H1 (cell line): Measurements from ENCODE around the gene SGK1. TPM values are rescaled to one million over a fixed set of nuclear protein-coding genes. Genes with fewer than 3 reads are reported as not detected.

ENCODE experiments used
- CTCF ChIA-PET: fragments of 300-600 bp; sonication (Branson Sonifier 250); formaldehyde crosslinking; loops from one replicate; lab custom pipeline; 2021; ENCODE audit not compliant: partially characterized antibody; lab: Charles Lee
- POLR2A ChIA-PET: fragments of 300-600 bp; sonication (Branson Sonifier 250); formaldehyde crosslinking; loops from one replicate; lab custom pipeline; 2021; ENCODE audit warnings: inconsistent platforms; ENCODE audit not compliant: partially characterized antibody; lab: Charles Lee
- DNase-seq, 2 experiments: peaks; one replicate each; pipeline versions ENCODE4 v3.0.0 to v3.0.0-alpha.2; 2010 to 2022; ENCODE audit warnings: low spot score in 2 of 2, low read depth in 1 of 2, mixed read lengths in 1 of 2
- FAIRE-seq: peaks from 2 replicates; lab custom pipeline; 2011; peaks lifted over from hg19 to GRCh38; lab: Jason Lieb, UNC
- H2AFZ ChIP-seq: 2 replicates; pipeline ENCODE4 v1.8.1; 2012; ENCODE audit warnings: low read length, inconsistent platforms
- H2AK5ac ChIP-seq: 2 replicates; pipeline ENCODE4 v1.6.1; 2013; ENCODE audit warnings: low read depth, low read length
- H2BK120ac ChIP-seq: replicated peaks from 2 replicates; pipeline ENCODE3; 2013; ENCODE audit warnings: low read depth, low read length, inconsistent platforms
- H2BK12ac ChIP-seq: 2 replicates; pipeline ENCODE4 v1.6.1; 2013; ENCODE audit warnings: low read depth, low read length
- H2BK15ac ChIP-seq: 2 replicates; pipeline ENCODE4 v1.6.1; 2013; ENCODE audit warnings: low read length
- H2BK20ac ChIP-seq: 2 replicates; pipeline ENCODE4 v1.6.1; 2013; ENCODE audit warnings: low read length
- H2BK5ac ChIP-seq: 2 replicates; pipeline ENCODE4 v1.6.1; 2013; ENCODE audit warnings: low read depth, low read length
- H3K14ac ChIP-seq: 2 replicates; pipeline ENCODE4 v1.6.1; 2013; ENCODE audit warnings: inconsistent platforms; ENCODE audit not compliant: insufficient read length
- H3K18ac ChIP-seq: 2 replicates; pipeline ENCODE4 v1.6.1; 2013; ENCODE audit warnings: low read length; ENCODE audit errors: extremely low read depth
- H3K23ac ChIP-seq: 2 replicates; pipeline ENCODE4 v1.6.1; 2013; ENCODE audit warnings: inconsistent platforms; ENCODE audit not compliant: insufficient read length
- H3K23me2 ChIP-seq: 2 replicates; pipeline ENCODE4 v1.6.1; 2013; ENCODE audit warnings: low read depth, low read length
- H3K27ac ChIP-seq: 2 replicates; pipeline ENCODE4 v1.6.1; 2011; ENCODE audit warnings: low read depth, low read length, inconsistent platforms
- H3K27me3 ChIP-seq, 4 experiments: replicated peaks in 1 of 4; 1 replicate in 1 of 4; 2 replicates in 3 of 4; pipeline versions ENCODE4 v1.6.1 to v1.8.1; 2011 to 2013; ENCODE audit warnings: low read length in 3 of 4, mild to moderate bottlenecking in 3 of 4, inconsistent platforms in 2 of 4, mixed read lengths in 2 of 4, moderate library complexity in 1 of 4; ENCODE audit not compliant: control insufficient read depth in 3 of 4, insufficient read depth in 3 of 4; ENCODE audit errors: extremely low read depth in 1 of 4
- H3K36me3 ChIP-seq, 4 experiments: 2 replicates each; pipeline versions ENCODE4 v1.6.1 to v1.8.1; 2011 to 2013; ENCODE audit warnings: mild to moderate bottlenecking in 4 of 4, low read length in 3 of 4, moderate library complexity in 2 of 4, control low read depth in 1 of 4, inconsistent platforms in 1 of 4; ENCODE audit not compliant: insufficient read depth in 4 of 4, control insufficient read depth in 2 of 4
- H3K4ac ChIP-seq: replicated peaks from 2 replicates; pipeline ENCODE3; 2013; ENCODE audit warnings: low read length, low read depth, mixed read lengths, inconsistent platforms; ENCODE audit not compliant: insufficient read length
- H3K4me1 ChIP-seq, 4 experiments: replicated peaks in 1 of 4; 1 replicate in 1 of 4; 2 replicates in 3 of 4; pipeline versions ENCODE4 v1.6.1 to v1.8.1; 2011 to 2013; ENCODE audit warnings: low read length in 3 of 4, inconsistent platforms in 2 of 4, mixed read lengths in 1 of 4; ENCODE audit not compliant: insufficient read depth in 4 of 4, control insufficient read depth in 3 of 4
- H3K4me2 ChIP-seq, 2 experiments: 2 replicates each; pipeline versions ENCODE4 v1.6.1 to v1.8.1; 2011 to 2013; ENCODE audit warnings: low read depth in 2 of 2, low read length in 2 of 2, control low read depth in 1 of 2, inconsistent platforms in 1 of 2, mild to moderate bottlenecking in 1 of 2; ENCODE audit not compliant: insufficient read depth in 1 of 2
- H3K4me3 ChIP-seq, 4 experiments: fragments of 200-600, 300-600 bp in 1 of 4; sonication (generic), shearing (Covaris generic), sonication (Bioruptor Twin) in 1 of 4; 2 replicates each; pipeline versions ENCODE4 v1.5.1 to v1.8.1; 2011 to 2016; ENCODE audit warnings: low read length in 4 of 4, low read depth in 3 of 4, control low read depth in 2 of 4, inconsistent platforms in 2 of 4, mild to moderate bottlenecking in 2 of 4, mixed read lengths in 1 of 4, moderate library complexity in 1 of 4; ENCODE audit not compliant: insufficient read depth in 2 of 4; ENCODE audit errors: extremely low read depth in 1 of 4
- H3K56ac ChIP-seq: replicated peaks from 2 replicates; pipeline ENCODE3; 2013; ENCODE audit warnings: low read depth, mild to moderate bottlenecking, mixed read lengths, low read length, inconsistent platforms; ENCODE audit not compliant: insufficient read length
- H3K79me1 ChIP-seq: 2 replicates; pipeline ENCODE4 v1.6.1; 2013; ENCODE audit warnings: low read depth, low read length, control low read depth
- H3K79me2 ChIP-seq, 2 experiments: 2 replicates each; pipeline versions ENCODE4 v1.6.1 to v1.8.1; 2012 to 2013; ENCODE audit warnings: low read length in 2 of 2, mild to moderate bottlenecking in 2 of 2, inconsistent platforms in 1 of 2; ENCODE audit not compliant: insufficient read depth in 2 of 2, control insufficient read depth in 1 of 2
- H3K9ac ChIP-seq, 4 experiments: replicated peaks in 1 of 4; 1 replicate in 1 of 4; 2 replicates in 3 of 4; pipeline versions ENCODE4 v1.6.1 to v1.8.1; 2011 to 2013; ENCODE audit warnings: low read depth in 3 of 4, low read length in 3 of 4, control low read depth in 2 of 4, mild to moderate bottlenecking in 2 of 4, moderate library complexity in 2 of 4, inconsistent platforms in 1 of 4; ENCODE audit errors: extremely low read depth in 1 of 4
- H3K9me3 ChIP-seq, 2 experiments: 2 replicates each; pipeline versions ENCODE4 v1.6.1 to v1.8.1; 2012 to 2013; ENCODE audit warnings: mild to moderate bottlenecking in 2 of 2, moderate library complexity in 2 of 2, control low read depth in 1 of 2, inconsistent platforms in 1 of 2, low read depth in 1 of 2, low read length in 1 of 2, mixed read lengths in 1 of 2; ENCODE audit not compliant: insufficient read depth in 2 of 2
- H4K20me1 ChIP-seq, 2 experiments: replicated peaks in 1 of 2; 2 replicates each; pipeline versions ENCODE3 to v1.8.1; 2011 to 2013; ENCODE audit warnings: inconsistent platforms in 2 of 2, low read length in 2 of 2, mild to moderate bottlenecking in 1 of 2; ENCODE audit not compliant: insufficient read depth in 2 of 2, control insufficient read depth in 1 of 2
- H4K5ac ChIP-seq: 2 replicates; pipeline ENCODE4 v1.6.1; 2013; ENCODE audit warnings: low read length, low read depth, mixed read lengths, inconsistent platforms; ENCODE audit not compliant: insufficient read length
- H4K8ac ChIP-seq: 2 replicates; pipeline ENCODE4 v1.8.0; 2013; ENCODE audit warnings: mild to moderate bottlenecking, moderate library complexity, low read length, inconsistent platforms; ENCODE audit not compliant: insufficient read depth; ENCODE audit errors: extremely low read depth
- H4K91ac ChIP-seq: replicated peaks from 2 replicates; pipeline ENCODE3; 2013; ENCODE audit warnings: low read length, mixed read lengths, inconsistent platforms; ENCODE audit not compliant: insufficient read length
- ATF3 ChIP-seq: IDR thresholded peaks from 2 replicates; pipeline ENCODE4 v1.6.1; 2011; ENCODE audit warnings: low read depth, mild to moderate bottlenecking, low read length; ENCODE audit not compliant: insufficient read depth
- E2F6 ChIP-seq: IDR thresholded peaks from 2 replicates; pipeline ENCODE4 v1.6.1; 2012; ENCODE audit warnings: inconsistent platforms
- HDAC6 ChIP-seq: IDR thresholded peaks from one replicate; pipeline ENCODE4 v1.7.1; 2012; ENCODE audit warnings: low read depth, mild to moderate bottlenecking, inconsistent platforms, low read length, moderate library complexity
- RNF2 ChIP-seq: fragments of 200-900, 300-1000 bp; sonication (generic); IDR thresholded peaks from 2 replicates; pipeline ENCODE4 v1.7.1; 2016; ENCODE audit warnings: borderline replicate concordance, low read depth, mild to moderate bottlenecking, antibody characterized with exemption, low read length; ENCODE audit not compliant: poor library complexity, severe bottlenecking; ENCODE audit errors: missing control alignments
- WGBS, 2 experiments: shearing (Covaris generic) in 1 of 2; methylation state at CpG; one replicate each; pipeline versions ENCODE4 v1.1.6 to v1.1.7; 2013 to 2015; ENCODE audit warnings: low lambda C conversion rate in 2 of 2, mixed read lengths in 2 of 2, inconsistent platforms in 1 of 2, low coverage in 1 of 2, missing lambda C conversion rate in 1 of 2; ENCODE audit not compliant: insufficient replicate concordance in 2 of 2, insufficient coverage in 1 of 2, insufficient read length in 1 of 2; ENCODE audit errors: extremely low coverage in 1 of 2, missing lambda C conversion rate in 1 of 2; 5-methylcytosine and 5-hydroxymethylcytosine counted together
- polyA plus RNA-seq, 7 experiments: library from polyadenylated mRNA; depleted of rRNA in 3 of 7; stranded (reverse) in 5 of 7; unstranded in 2 of 7; fragments of >200 nt in 5 of 7; fragments of 200-250 nt in 2 of 7; gene quantifications; 1 replicate in 5 of 7; 2 replicates in 1 of 7; 4 replicates in 1 of 7; pipeline versions ENCODE4 v1.2.1 to v1.2.3, GENCODE V29; 2011 to 2013; ENCODE audit warnings: missing spikeins in 2 of 7, mixed read lengths in 2 of 7
- total RNA-seq: library from RNA; stranded (reverse); fragmentation: NEBNext Ultra II Directional; extraction: Animal tissue kit (Norgen Biotek cat#: 25700); gene quantifications from 2 replicates; pipeline ENCODE4 v1.2.1, GENCODE V29; 2021

SGK1 gene
- total and polyA plus RNA-seq, 2 of the 8 experiments (the other 6 are each of a cell fraction or from before 2014, with no cell fraction given), result 14.5 to 18.4 TPM

- DNase-seq (no peak), FAIRE-seq (no peak)
- H3K9me3 ChIP-seq, result no peaks in the 10 kb centered on the region
- H2BK15ac ChIP-seq, result no peak overlapping the region
- peaks cover 4 to 8% (median 6%) of the 10 kb centered on the region in 4 experiments; a peak in 5 of 8 replicates for H3K36me3 ChIP-seq
- H3K9ac ChIP-seq, result no peak overlapping the region
- H3K4me2 ChIP-seq, result no peak overlapping the region; a peak in 1 of 4 replicates
- no peak overlapping the region for H2BK20ac ChIP-seq
- no peaks in the 10 kb centered on the region for H3K79me2 ChIP-seq
- no peak overlapping the region for H3K4me3 ChIP-seq
- H4K5ac ChIP-seq, result no peak overlapping the region
- H2BK12ac ChIP-seq, result no peak overlapping the region
- H3K4me1 ChIP-seq, result peaks cover 4 to 13% (median 8%) of the 10 kb centered on the region in 4 experiments; a peak in 6 of 7 replicates
- no peak overlapping the region for H4K8ac ChIP-seq
- peak overlapping the region; percentile 31 for H2BK120ac ChIP-seq
- H2BK5ac ChIP-seq, result no peak overlapping the region
- H3K23ac ChIP-seq, result no peak overlapping the region
- peaks cover 0 to 18% (median 12%) of the 10 kb centered on the region in 4 experiments; a peak in 6 of 7 replicates for H3K27me3 ChIP-seq
- H3K79me1 ChIP-seq, result no peaks in the 10 kb centered on the region
- WGBS, 2 experiments, result 88% methylated on average over 1 of the region's 1 CpG; no CpG with 5 or more reads in 1 of the 2 experiments
- TF ChIP-seq HDAC6, result no peak
- no peak for TF ChIP-seq ATF3
- TF ChIP-seq E2F6, result no peak
- no peak for TF ChIP-seq RNF2
- H3K27ac ChIP-seq, result no peak overlapping the region
- no peak overlapping the region for H4K91ac ChIP-seq
- ChIA-PET CTCF (interaction anchor here (0.6 to 3.4 kb wide), 18 partner anchors 9 to 706 kb away, joined by 3 to 20 read pairs (median 3); no protein-coding TSS in a partner anchor), POLR2A (interaction anchor here (0.7 to 1.4 kb wide), 4 partner anchors 11 to 789 kb away, joined by 3 to 4 read pairs (median 3); no protein-coding TSS in a partner anchor)
- no peak overlapping the region for H3K4ac ChIP-seq
- H3K23me2 ChIP-seq, result peaks cover 14% of the 10 kb centered on the region; the same call in 1 of the 2 replicates
- no peaks in the 10 kb centered on the region for H4K20me1 ChIP-seq
- no peak overlapping the region for H2AK5ac ChIP-seq
- no peak overlapping the region for H3K14ac ChIP-seq
- no peak overlapping the region for H3K56ac ChIP-seq
- H3K18ac ChIP-seq, result no peak overlapping the region
- no peak overlapping the region for H2AFZ ChIP-seq
Measured at GRCh38 chr6:134177236-134177635, 140.7 kb downstream of the SGK1 start.
